ENCODE data around the gene CNTNAP2.
"Not testable (repeated sequence)": the region's sequence is repeated elsewhere in the genome, so short reads cannot be mapped to it uniquely, and the experiment has no call there.

CNTNAP2 gene

DNA sequence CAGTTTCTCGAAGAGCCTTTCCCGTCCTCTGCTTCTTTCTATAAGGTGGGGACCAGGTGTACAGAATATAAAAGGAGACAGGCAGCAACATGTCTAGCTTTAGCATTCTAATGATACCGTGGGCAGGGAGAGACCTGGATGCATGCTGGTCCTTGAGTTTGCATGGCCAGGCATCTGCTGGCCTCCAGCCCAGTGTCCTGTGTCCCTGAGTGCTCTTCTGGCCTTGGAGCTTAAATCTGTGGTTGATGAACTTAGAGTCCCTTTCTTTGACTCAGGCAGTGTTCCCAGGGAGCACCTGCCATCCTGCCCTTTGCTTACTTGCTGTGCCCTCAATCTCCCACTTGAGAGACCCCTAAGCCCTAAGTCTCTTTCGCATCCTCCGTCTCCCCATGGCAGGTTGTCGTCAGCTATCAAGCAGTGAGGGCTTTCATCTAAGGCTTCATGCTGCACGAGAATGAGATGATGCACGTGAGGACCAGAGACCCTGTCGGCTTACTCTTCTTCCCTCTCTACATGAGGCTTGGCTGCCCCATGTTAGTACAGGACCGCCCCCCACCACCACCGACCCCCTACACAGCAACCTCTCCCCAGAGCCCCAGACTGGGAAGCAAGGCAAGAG is 2160.6 kb downstream of the CNTNAP2 start:
- Mint-ChIP-seq H3K9me3 (no peaks in the 10 kb centered on the region), H3K4me3 (no peak overlapping the region), H3K36me3 (ENCODE audit: low read depth) (no peaks in the 10 kb centered on the region), H3K27me3 (ENCODE audit: low read depth) (no peaks in the 10 kb centered on the region), H3K4me1 (ENCODE audit: low read depth) (no peaks in the 10 kb centered on the region), H3K27ac (no peak overlapping the region)

GRCh38 chr7:148286150-148286549 is 2169.5 kb downstream of the CNTNAP2 start:
- Mint-ChIP-seq H3K27ac (no peak overlapping the region), H3K36me3 (ENCODE audit: low read depth) (no peaks in the 10 kb centered on the region), H3K9me3 (no peaks in the 10 kb centered on the region), H3K4me3 (no peak overlapping the region), H3K4me1 (ENCODE audit: low read depth) (no peaks in the 10 kb centered on the region), H3K27me3 (ENCODE audit: low read depth) (peaks cover 4% of the 10 kb centered on the region)

DNA sequence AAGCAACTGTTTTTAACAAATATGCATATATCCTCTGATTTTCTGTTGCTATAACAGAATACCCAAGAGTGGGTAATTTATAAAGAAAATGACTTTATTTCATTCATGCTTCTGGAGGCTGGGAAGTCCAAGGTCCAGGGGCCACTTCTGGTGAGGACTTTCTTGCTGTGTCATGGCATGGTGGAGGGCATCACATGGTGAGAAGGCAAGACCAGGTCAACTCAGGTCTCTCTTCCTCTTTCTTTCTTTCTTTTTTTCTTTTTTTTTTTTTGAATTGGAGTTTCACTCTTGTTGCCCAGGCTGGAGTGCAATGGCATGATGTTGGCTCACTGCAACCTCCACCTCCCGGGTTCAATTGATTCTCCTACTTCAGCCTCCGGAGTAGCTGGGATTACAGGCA is 2170.9 kb downstream of the CNTNAP2 start:
- no peaks in the 10 kb centered on the region for H3K9me3 Mint-ChIP-seq
- H3K27ac Mint-ChIP-seq: no peak overlapping the region
- peaks cover 4% of the 10 kb centered on the region for H3K27me3 Mint-ChIP-seq (ENCODE audit: low read depth)
- no peak overlapping the region for H3K4me3 Mint-ChIP-seq
- H3K4me1 Mint-ChIP-seq (ENCODE audit: low read depth): no peaks in the 10 kb centered on the region
- H3K36me3 Mint-ChIP-seq (ENCODE audit: low read depth): no peaks in the 10 kb centered on the region

GRCh38 chr7:148288592-148289151 is 2172.1 kb downstream of the CNTNAP2 start:
- Mint-ChIP-seq H3K4me3 (no peak overlapping the region), H3K27ac (no peak overlapping the region), H3K4me1 (ENCODE audit: low read depth) (no peaks in the 10 kb centered on the region), H3K36me3 (ENCODE audit: low read depth) (no peaks in the 10 kb centered on the region), H3K27me3 (ENCODE audit: low read depth) (peaks cover 4% of the 10 kb centered on the region), H3K9me3 (no peaks in the 10 kb centered on the region)

DNA sequence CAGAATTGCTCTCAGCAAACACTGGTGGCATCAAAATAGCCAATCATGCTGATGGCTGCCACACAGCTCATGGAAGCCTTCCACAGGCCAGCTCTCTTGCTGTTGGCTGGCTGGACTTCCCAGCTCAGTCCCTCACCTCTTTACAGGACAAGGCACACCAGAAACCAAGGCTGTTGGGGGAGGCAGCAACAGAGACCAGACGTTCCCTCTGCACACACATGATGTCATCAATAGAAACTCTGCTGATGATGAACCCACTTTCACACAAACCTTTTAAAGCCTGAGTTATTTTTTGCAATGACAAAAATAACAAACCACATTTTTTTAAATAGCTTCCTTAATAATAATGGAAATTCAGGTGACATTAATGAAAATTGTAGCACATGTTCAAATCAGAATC is 2173.0 kb downstream of the CNTNAP2 start:
- Mint-ChIP-seq H3K27ac (no peak overlapping the region), H3K9me3 (no peaks in the 10 kb centered on the region), H3K27me3 (ENCODE audit: low read depth) (peaks cover 4% of the 10 kb centered on the region), H3K4me1 (ENCODE audit: low read depth) (no peaks in the 10 kb centered on the region), H3K36me3 (ENCODE audit: low read depth) (no peaks in the 10 kb centered on the region), H3K4me3 (no peak overlapping the region)

GRCh38 chr7:148290538-148290937 is 2173.9 kb downstream of the CNTNAP2 start:
- Mint-ChIP-seq H3K9me3 (no peaks in the 10 kb centered on the region), H3K4me3 (no peak overlapping the region), H3K27me3 (ENCODE audit: low read depth) (no peaks in the 10 kb centered on the region), H3K27ac (no peak overlapping the region), H3K4me1 (ENCODE audit: low read depth) (no peaks in the 10 kb centered on the region), H3K36me3 (ENCODE audit: low read depth) (no peaks in the 10 kb centered on the region)

GRCh38 chr7:148291799-148292198 is 2175.2 kb downstream of the CNTNAP2 start:
- H3K4me3 Mint-ChIP-seq: no peak overlapping the region
- no peak overlapping the region for H3K27ac Mint-ChIP-seq
- no peaks in the 10 kb centered on the region for H3K9me3 Mint-ChIP-seq
- H3K4me1 Mint-ChIP-seq (ENCODE audit: low read depth): no peaks in the 10 kb centered on the region
- no peaks in the 10 kb centered on the region for H3K27me3 Mint-ChIP-seq (ENCODE audit: low read depth)
- no peaks in the 10 kb centered on the region for H3K36me3 Mint-ChIP-seq (ENCODE audit: low read depth)

DNA sequence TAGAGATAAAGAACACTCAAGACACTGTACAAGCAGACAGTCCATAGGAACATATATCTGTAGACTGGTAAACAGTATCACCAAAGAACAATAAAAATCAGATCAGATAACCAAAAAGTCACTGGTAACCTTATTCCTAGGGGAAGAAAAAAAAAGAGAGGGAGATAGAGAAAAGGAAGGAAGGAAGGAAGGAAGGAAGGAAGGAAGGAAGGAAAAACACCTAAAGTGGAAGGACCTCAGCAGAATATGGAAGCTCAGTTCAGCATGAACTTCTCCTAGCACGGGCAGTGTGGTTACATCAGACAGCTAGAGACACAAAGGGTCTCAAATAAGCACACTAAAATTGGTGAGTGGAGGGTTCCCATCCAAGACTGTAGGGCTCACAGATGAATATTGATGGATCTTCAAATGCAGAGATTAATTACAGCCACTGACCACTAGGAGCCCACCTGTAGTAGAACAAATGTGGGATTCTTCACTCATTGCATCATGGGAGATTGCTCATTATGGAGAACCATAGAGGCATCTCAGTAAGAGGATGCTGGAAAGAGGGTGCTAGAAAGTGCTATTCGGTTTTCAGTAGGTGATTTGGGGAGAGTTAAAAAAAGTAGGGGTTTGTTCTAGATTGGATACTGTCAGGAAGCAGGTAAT is 2180.5 kb downstream of the CNTNAP2 start:
- Mint-ChIP-seq H3K36me3 (ENCODE audit: low read depth) (no peaks in the 10 kb centered on the region), H3K4me3 (no peak overlapping the region), H3K9me3 (no peaks in the 10 kb centered on the region), H3K27ac (no peak overlapping the region), H3K4me1 (ENCODE audit: low read depth) (no peaks in the 10 kb centered on the region), H3K27me3 (ENCODE audit: low read depth) (no peaks in the 10 kb centered on the region)

DNA sequence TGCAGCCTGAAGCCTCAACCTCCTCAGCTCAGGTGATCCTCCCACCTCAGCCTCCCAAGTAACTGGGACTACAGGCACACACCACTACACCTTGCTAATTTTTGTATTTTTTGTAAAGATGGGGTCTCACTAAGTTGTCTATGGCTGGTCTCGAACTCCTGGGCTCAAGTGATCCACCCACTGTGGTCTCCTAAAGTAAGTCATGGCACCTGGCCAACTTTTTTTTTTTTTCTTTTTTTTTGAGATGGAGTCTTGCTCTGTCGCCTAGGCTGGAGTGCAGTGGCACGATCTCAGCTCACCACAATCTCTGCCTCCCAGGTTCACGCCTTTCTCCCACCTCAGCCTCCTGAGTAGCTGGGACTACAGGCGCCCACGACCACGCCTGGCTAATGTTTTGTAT is 2182.2 kb downstream of the CNTNAP2 start:
- H3K4me3 Mint-ChIP-seq: not testable (repeated sequence)

GRCh38 chr7:148299350-148300276 is 2183.0 kb downstream of the CNTNAP2 start:
- Mint-ChIP-seq H3K27ac (no peak overlapping the region), H3K4me1 (ENCODE audit: low read depth) (peaks cover 2% of the 10 kb centered on the region), H3K9me3 (no peaks in the 10 kb centered on the region), H3K27me3 (ENCODE audit: low read depth) (no peaks in the 10 kb centered on the region), H3K4me3 (no peak overlapping the region), H3K36me3 (ENCODE audit: low read depth) (no peaks in the 10 kb centered on the region)

More for the DNA sequence above, 2182.2 kb downstream of the CNTNAP2 start:
- H3K9me3 Mint-ChIP-seq; H3K27ac Mint-ChIP-seq; H3K36me3 Mint-ChIP-seq (ENCODE audit: low read depth); H3K4me1 Mint-ChIP-seq (ENCODE audit: low read depth); H3K27me3 Mint-ChIP-seq (ENCODE audit: low read depth): not testable (repeated sequence)

DNA sequence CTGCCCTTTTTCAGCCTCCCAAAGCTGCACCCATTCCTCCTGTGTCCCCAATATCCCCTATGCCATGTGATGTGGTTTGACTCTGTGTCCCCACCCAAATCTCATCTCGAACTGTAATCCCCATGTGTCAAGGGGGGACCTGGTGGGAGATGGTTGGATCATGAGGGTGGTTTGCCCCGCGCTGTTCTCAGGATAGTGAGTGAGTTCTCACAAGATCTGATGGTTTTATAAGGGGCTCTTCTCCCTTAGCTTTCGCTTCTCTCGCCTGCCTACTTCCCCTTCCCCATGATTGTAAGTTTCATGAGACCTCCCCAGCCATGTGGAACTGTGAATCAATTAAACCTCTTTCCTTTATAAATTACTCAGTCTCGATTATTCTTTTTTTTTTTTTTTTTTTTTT is 2185.8 kb downstream of the CNTNAP2 start:
- H3K4me1 Mint-ChIP-seq (ENCODE audit: low read depth); H3K27me3 Mint-ChIP-seq (ENCODE audit: low read depth); H3K4me3 Mint-ChIP-seq; H3K27ac Mint-ChIP-seq; H3K36me3 Mint-ChIP-seq (ENCODE audit: low read depth); H3K9me3 Mint-ChIP-seq: not testable (repeated sequence)

DNA sequence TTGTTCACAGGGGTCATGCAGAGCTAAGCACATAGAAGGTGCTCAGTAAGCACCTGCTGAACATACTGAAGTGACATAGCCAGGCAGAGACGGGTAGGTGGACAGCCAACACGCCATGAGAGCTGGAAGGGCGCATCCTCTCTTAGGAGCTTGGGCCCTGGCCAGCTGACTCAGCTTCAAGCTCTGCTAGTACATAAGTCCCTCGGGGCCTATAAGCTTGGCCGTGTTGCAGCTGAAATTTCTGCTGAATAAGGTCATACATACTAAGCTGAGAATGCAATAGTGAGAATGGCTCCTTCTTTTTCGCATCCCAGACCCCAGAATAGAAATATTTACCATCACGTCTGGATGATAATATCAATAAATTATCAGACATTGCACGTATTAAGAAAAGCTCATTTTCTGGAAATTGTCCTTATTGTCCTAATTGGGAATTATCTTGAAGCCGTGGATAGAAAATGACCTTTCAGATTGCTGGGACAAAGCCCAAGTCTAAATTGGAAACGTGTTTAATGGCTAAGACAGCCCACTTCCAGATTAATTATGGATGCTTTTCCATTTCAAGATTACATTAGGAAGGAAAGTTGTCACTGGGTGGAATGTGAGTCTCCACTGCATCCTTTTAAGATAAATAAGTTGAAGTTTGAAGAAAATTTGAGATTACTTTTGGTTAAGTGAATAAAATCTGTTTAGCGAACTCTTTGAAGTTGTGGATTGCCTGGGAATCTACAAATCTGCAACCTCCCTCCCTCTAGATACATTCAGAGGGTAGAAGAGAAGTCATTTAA is 2186.9 kb downstream of the CNTNAP2 start:
- Mint-ChIP-seq H3K4me1 (ENCODE audit: low read depth) (peaks cover 5% of the 10 kb centered on the region), H3K27me3 (ENCODE audit: low read depth) (no peaks in the 10 kb centered on the region), H3K36me3 (ENCODE audit: low read depth) (no peaks in the 10 kb centered on the region), H3K27ac (no peak overlapping the region), H3K4me3 (no peak overlapping the region), H3K9me3 (no peaks in the 10 kb centered on the region)

GRCh38 chr7:148304083-148304335 is 2187.4 kb downstream of the CNTNAP2 start:
- Mint-ChIP-seq H3K27ac (no peak overlapping the region), H3K9me3 (no peaks in the 10 kb centered on the region), H3K36me3 (ENCODE audit: low read depth) (no peaks in the 10 kb centered on the region), H3K27me3 (ENCODE audit: low read depth) (no peaks in the 10 kb centered on the region), H3K4me3 (no peak overlapping the region), H3K4me1 (ENCODE audit: low read depth) (peaks cover 5% of the 10 kb centered on the region)

DNA sequence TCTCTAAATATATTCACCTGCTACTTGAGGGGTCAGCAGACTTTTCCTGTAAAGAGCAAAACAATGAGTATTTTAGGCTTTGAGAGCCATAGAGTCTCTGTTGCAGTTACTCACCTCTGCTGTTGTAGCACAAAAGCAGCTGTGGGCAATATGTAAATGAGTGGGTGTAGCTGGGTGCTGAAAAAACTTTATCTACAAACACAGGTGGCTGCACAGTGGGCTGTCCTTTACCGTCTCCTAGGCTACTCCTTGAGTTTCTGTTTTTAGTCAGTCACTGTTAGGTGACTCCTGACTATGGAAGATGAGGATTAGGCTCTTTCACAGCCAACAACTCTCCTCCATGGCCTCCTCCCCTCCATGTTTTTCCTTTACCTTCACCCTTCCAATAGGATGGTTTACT is 2187.9 kb downstream of the CNTNAP2 start:
- Mint-ChIP-seq H3K4me3 (no peak overlapping the region), H3K36me3 (ENCODE audit: low read depth) (no peaks in the 10 kb centered on the region), H3K27ac (no peak overlapping the region), H3K4me1 (ENCODE audit: low read depth) (peaks cover 5% of the 10 kb centered on the region), H3K27me3 (ENCODE audit: low read depth) (no peaks in the 10 kb centered on the region), H3K9me3 (no peaks in the 10 kb centered on the region)

All from T-helper 1 cell treated with Interleukin-12 subunit alpha and Interleukin-12 subunit beta and Interleukin-4 antibody, amounts not matched to agents 30 μg/mL and 1 μg/mL, for 36 hours (primary cell).